Adrenal gland (tissue), 5 donors: ENCODE data around the gene GID4.

Experiments used
- CTCF ChIP-seq, 6 experiments: fragments of 450-650 bp in 4 of 6; fragments of 200-600 bp in 2 of 6; sonication (generic) in 1 of 6; IDR thresholded peaks; 1 replicate in 5 of 6; 2 replicates in 1 of 6; pipeline versions ENCODE4 v1.5.1 to v1.8.0; 2016 to 2021; ENCODE audit warnings: antibody characterized with exemption in 6 of 6, mild to moderate bottlenecking in 2 of 6, moderate library complexity in 1 of 6
- POLR2A ChIP-seq, 2 donors: fragments of 450-650 bp; IDR thresholded peaks; one replicate each; pipeline ENCODE4 v1.6.1; 2017; ENCODE audit warnings: antibody characterized with exemption in 2 of 2, mild to moderate bottlenecking in 2 of 2, moderate library complexity in 1 of 2
- donor health status: DM: no; HTN: no; CAD: no.

- TF ChIP-seq CTCF (IDR thresholded peaks at IDR 0.05) (no peak), POLR2A (IDR thresholded peaks at IDR 0.05) (no peak)
These were observed 78.3 kb downstream of the GID4 start for GRCh38 chr17:18117533-18117932.
